GM03348 (cell line): ENCODE measurements around the gene POLR3A.
A peak's percentile ranks its signal among the peaks of the same experiment; 100 is the strongest.
"Not testable (repeated sequence)": the region's sequence is repeated elsewhere in the genome, so short reads cannot be mapped to it uniquely, and the experiment has no call there.

Experiments used
- DNase-seq: peaks from one replicate; pipeline ENCODE4 v3.0.0; 2012; ENCODE audit warnings: low spot score

Gene POLR3A

DNA sequence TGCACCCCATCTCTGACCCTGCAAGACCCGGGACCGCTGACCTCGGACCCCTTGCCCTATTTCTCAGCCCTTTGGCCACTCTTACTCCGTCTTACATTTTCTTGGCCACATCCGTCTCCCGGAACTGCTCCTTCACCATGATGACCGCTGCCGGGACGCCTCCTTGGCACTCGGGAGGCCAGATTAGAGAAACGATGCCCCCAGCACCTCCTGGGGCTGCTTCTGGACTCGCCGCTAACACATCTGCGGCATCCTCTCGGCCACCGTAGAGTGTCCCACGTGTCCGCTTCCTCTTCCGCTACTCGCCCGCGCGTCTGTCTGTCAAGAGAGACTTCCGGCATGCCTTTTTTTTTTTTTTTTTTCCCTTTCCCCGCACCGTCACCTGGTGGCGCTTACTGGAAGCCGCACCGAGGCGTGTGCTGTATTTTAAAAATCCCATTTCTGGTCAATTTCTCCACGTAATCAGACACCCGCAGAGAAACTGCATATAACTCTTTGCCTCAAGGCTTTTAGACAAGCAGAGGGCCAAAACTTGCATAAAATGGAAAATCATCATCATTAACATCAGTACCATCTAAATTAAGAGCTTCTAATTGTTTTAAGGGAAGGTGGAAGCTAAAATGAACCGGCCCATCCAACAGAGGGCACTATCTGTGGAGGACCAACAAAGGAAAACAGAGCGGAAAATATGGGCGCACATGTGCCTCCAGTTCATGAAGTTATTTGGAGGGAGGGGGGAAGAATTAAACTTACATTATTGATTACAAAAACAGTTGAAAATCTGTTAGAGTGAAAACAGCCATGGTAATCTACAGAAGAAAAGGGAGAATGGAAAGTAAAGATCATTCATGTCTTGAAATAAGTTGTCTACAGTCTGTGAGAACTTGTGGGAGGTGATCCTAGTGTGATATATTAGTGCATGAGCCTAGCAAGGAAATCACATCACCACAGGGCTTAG lies at the start of gene POLR3A:
Gene POLR3A (minus strand): TSS at position 247 of the 958 bp plus-strand sequence. CDS start 108 bp downstream, at position 139.
- DNase-seq: peak; percentile 95

DNA sequence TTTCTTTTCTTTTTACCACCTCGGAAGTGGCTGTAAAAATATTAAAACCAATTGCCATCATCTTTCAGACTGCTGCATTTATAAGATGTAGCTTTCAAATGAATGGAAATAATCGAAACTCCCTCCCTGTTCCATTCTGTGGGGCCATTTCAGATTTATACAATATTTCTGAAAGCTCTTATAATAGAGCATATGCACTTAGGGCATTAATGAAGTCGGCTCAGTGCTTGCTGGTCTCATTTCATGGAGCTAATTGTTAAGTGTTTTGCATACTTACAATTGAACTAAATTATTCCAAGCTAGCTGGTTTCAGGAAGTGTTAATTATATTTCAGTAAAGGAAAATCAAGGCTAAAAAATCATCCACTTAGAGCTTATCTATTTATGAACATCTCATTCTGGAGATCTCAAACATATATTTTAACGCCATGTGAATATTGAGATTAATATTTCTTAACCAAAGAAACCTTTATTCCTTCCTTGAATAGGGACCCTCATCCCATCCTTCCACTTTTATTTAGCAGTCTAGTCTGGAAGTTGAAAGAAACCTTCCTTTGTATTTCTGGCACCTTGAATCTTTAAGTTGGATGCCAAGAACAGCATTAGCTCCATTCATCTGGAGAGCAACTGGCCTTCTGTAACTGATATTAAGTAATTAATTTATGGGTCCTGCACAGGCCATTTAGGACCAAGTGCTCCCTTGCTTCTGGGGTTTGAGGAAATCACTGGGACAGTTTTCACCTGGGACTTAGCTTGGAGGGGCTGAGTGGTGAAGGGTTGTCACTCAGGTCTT lies 49.4 kb upstream of the POLR3A start:
- no peak for DNase-seq

DNA sequence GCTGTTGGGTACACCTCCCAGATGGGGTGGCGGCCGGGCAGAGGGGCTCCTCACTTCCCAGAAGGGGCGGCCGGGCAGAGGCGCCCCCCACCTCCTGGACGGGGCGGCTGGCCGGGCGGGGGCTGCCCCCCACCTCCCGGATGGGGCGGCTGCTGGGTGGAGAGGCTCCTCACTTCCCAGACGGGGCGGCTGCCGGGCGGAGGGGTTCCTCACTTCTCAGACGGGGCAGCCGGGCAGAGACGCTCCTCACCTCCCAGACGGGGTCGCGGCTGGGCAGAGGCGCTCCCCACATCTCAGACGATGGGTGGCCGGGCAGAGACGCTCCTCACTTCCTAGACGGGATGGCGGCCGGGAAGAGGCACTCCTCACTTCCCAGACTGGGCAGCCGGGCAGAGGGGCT lies 46.5 kb upstream of the POLR3A start:
- DNase-seq: not testable (repeated sequence)

GRCh38 chr10:78072504-78072903 lies 43.2 kb upstream of the POLR3A start:
- no peak for DNase-seq

GRCh38 chr10:78071857-78072179 lies 42.5 kb upstream of the POLR3A start:
- no peak for DNase-seq

DNA sequence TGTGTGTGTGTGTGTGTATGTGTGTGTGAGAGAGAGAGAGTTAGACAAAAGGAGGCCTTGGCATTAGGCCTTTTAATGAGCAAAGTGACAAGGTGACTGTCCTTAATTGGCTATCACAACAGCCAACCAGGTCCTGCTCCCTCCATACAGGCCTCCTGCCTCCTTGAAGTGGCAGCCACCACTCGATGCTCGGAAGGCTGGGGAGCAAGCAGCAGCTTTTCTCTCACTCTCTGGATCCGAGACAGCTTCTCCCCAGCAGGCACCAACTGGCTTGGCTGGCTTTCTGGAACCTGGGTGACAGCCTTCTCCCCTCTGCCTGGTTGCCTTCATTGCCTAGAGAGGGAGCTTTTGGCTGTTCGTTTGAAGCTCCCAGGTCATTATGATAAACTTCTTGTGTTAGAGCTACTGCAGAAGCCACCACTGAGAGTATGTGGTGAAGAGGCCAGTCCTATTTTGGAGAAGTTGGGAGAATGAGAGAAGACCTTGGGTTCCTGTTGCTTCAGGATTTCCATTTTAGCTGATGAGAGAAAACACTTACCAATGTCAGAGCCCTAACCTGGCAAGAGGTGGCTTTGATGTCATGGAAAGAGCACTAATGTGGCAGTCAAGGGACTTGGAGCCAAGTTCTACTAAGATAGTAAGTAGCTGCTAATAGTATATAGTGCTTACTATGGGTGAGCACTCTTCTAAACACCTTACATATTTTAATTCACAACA lies 42.0 kb upstream of the POLR3A start:
- no peak for DNase-seq

- no peak for DNase-seq
Observed at GRCh38 chr10:78070726-78071125, 41.4 kb upstream of the POLR3A start.

GRCh38 chr10:78070064-78070463 lies 40.7 kb upstream of the POLR3A start:
- not testable (repeated sequence) for DNase-seq

- no peak for DNase-seq
Observed at GRCh38 chr10:78069151-78069550, 39.8 kb upstream of the POLR3A start.

DNA sequence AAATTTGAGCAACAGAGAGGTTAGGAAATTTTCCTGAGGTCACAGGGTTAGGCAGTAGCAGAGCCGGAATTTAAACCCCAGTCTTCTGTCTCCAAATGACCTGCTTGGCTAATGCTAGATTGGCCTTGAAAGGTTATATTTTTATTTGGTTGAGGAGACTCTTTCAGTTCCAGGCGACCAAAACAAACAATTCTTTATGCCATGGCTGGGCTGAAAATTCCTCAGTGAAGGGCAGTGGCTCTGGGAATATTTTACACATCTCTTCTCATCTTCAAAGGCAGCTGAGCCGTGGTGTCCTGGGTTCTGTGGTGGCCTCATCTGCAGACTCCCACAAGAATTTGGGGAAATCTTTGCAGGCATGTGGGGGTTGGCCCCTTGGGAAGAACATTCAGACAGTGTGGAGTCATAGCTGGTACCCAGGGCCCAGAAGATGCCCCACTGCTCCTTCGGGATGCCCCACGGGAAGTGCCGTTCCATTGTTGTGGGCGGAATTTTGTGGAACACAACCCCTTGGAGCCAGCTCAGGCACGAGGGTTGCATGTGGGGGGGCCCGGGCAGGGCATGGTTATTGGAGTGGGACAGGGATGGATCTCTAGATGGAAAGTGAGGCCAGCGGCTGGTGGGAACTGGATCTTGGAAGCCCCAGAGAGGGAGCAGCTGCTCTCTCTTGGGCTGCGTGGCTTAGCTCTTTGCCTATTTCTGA lies 37.6 kb upstream of the POLR3A start:
- DNase-seq: no peak

GRCh38 chr10:78066012-78066411 lies 36.7 kb upstream of the POLR3A start:
- no peak for DNase-seq

- no peak for DNase-seq
Observed at GRCh38 chr10:78065611-78066010, 36.3 kb upstream of the POLR3A start.

DNA sequence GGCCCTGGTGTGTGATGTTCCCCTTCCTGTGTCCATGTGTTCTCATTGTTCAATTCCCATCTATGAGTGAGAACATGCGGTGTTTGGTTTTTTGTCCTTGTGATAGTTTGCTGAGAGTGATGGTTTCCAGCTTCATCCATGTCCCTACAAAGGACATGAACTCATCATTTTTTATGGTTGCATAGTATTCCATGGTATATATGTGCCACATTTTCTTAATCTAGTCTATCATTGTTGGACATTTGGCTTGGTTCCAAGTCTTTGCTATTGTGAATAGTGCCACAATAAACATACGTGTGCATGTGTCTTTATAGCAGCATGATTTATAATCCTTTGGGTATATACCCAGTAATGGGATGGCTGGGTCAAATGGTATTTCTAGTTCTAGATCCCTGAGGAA lies 35.6 kb upstream of the POLR3A start:
- DNase-seq: not testable (repeated sequence)

DNA sequence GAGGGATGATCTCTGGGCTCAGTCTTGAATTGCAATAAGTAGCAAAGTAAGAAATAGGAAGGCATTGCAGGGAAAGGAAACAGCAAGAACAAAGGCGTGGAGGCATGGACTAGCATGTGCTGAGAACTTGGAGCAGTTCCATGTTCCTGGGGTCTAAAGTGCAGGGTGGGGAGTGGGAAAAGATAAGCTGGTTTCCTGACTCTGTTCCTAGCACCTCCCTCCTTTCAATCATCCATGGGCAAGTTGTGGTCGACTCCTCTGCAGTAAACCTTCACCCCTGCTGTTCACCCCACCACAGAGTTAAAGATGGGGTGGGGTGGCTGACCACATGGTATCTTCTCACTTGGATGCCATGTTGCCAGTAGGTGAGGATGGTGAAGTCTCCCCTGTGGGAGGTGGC lies 33.9 kb upstream of the POLR3A start:
- no peak for DNase-seq

GRCh38 chr10:78062296-78062695 lies 33.0 kb upstream of the POLR3A start:
- DNase-seq: no peak

GRCh38 chr10:78059906-78060702 lies 30.8 kb upstream of the POLR3A start:
- no peak for DNase-seq

GRCh38 chr10:78058562-78058961 lies 29.2 kb upstream of the POLR3A start:
- DNase-seq: no peak

- DNase-seq: peak; percentile 80
Observed at GRCh38 chr10:78053211-78053868, 24.0 kb upstream of the POLR3A start.

GRCh38 chr10:78049851-78050250 lies 20.5 kb upstream of the POLR3A start:
- DNase-seq: no peak

GRCh38 chr10:78047314-78047891 lies 18.1 kb upstream of the POLR3A start:
- DNase-seq: peak; percentile 84
